BJ (cell line): Measurements from ENCODE around the gene ENOX2. TPM values are rescaled to one million over a fixed set of nuclear protein-coding genes. Genes with fewer than 3 reads are reported as not detected.

ENCODE experiments used
- CTCF ChIA-PET: fragments of 350-600 bp; formaldehyde crosslinking; extraction: SDS; loops from one replicate; lab custom pipeline; 2021; ENCODE audit warnings: antibody characterized with exemption, inconsistent platforms; lab: Yijun Ruan, JAX
- POLR2A ChIA-PET: fragments of 300-600 bp; sonication (Branson Sonifier 250); formaldehyde crosslinking; extraction: SDS; loops from one replicate; lab custom pipeline; 2021; ENCODE audit warnings: antibody characterized with exemption; lab: Charles Lee
- DNase-seq: peaks from one replicate; pipeline ENCODE4 v3.0.0-alpha.2; 2011; ENCODE audit warnings: low read depth
- H3K27me3 ChIP-seq: 2 replicates; pipeline ENCODE4 v1.6.0; 2011; ENCODE audit warnings: low read length; ENCODE audit not compliant: control insufficient read depth, insufficient read depth
- H3K36me3 ChIP-seq: 2 replicates; pipeline ENCODE4 v1.5.1; 2011; ENCODE audit warnings: low read length; ENCODE audit not compliant: control insufficient read depth, insufficient read depth
- H3K4me3 ChIP-seq: 2 replicates; pipeline ENCODE4 v1.5.1; 2011; ENCODE audit warnings: low read depth, mild to moderate bottlenecking, control low read depth, low read length
- CTCF ChIP-seq: IDR thresholded peaks from 2 replicates; pipeline ENCODE4 v1.5.1; 2011; ENCODE audit warnings: low read depth, mild to moderate bottlenecking, control low read depth, inconsistent platforms, low read length, moderate library complexity; ENCODE audit not compliant: insufficient read depth
- polyA plus RNA-seq: library from polyadenylated mRNA; depleted of rRNA; stranded (reverse); fragments of >200 nt; gene quantifications from 2 replicates; pipeline ENCODE4 v1.2.3, GENCODE V29; 2011

Gene ENOX2
- polyA plus RNA-seq, 1 experiment, result 17.5 TPM

- POLR2A ChIA-PET, result no interaction called here
- Histone ChIP-seq H3K4me3 (no peak overlapping the region), H3K36me3 (no peaks in the 10 kb centered on the region), H3K27me3 (no peaks in the 10 kb centered on the region)
- CTCF ChIA-PET, result interaction anchor here (1.3 kb wide), 1 partner anchor 110 kb away, joined by 3 read pairs; no protein-coding TSS in a partner anchor
- DNase-seq, result no peak
- no peak for TF ChIP-seq CTCF
Observed at GRCh38 chrX:130652824-130653578, 250.0 kb downstream of the ENOX2 start.

GRCh38 chrX:130649738-130650137 lies 253.3 kb downstream of the ENOX2 start:
- DNase-seq, result no peak
- Histone ChIP-seq H3K36me3 (no peaks in the 10 kb centered on the region; the same call in 1 of the 2 replicates), H3K4me3 (no peak overlapping the region), H3K27me3 (no peaks in the 10 kb centered on the region)
- ChIA-PET CTCF (no interaction called here), POLR2A (no interaction called here)
- TF ChIP-seq CTCF, result no peak

- TF ChIP-seq CTCF, result no peak
- Histone ChIP-seq H3K36me3 (no peaks in the 10 kb centered on the region; the same call in 1 of the 2 replicates), H3K4me3 (no peak overlapping the region), H3K27me3 (no peaks in the 10 kb centered on the region)
- DNase-seq, result no peak
- CTCF ChIA-PET, result no interaction called here
- POLR2A ChIA-PET, result no interaction called here
Observed at GRCh38 chrX:130647468-130647867, 255.5 kb downstream of the ENOX2 start.

- H3K27me3 ChIP-seq, result no peaks in the 10 kb centered on the region
- no peak for DNase-seq
- ChIA-PET POLR2A (no interaction called here), CTCF (no interaction called here)
- TF ChIP-seq CTCF, result no peak
- no peaks in the 10 kb centered on the region; the same call in 1 of the 2 replicates for H3K36me3 ChIP-seq
- H3K4me3 ChIP-seq, result no peak overlapping the region
Observed at GRCh38 chrX:130645955-130646583, 256.9 kb downstream of the ENOX2 start.

GRCh38 chrX:130637591-130637990 lies 265.4 kb downstream of the ENOX2 start:
- Histone ChIP-seq H3K4me3 (no peak overlapping the region), H3K36me3 (no peaks in the 10 kb centered on the region), H3K27me3 (no peaks in the 10 kb centered on the region)
- DNase-seq, result peak; percentile 17
- CTCF ChIA-PET, result interaction anchor here (0.6 to 0.8 kb wide), 2 partner anchors 18 to 44 kb away, joined by 3 read pairs; no protein-coding TSS in a partner anchor
- POLR2A ChIA-PET, result no interaction called here
- no peak for TF ChIP-seq CTCF
